Measurements from ENCODE around the gene IRX1.

Gene IRX1

GRCh38 chr5:3604501-3604900, 8.9 kb downstream of the IRX1 start:
- ChIA-PET CTCF (interaction anchor here (1.4 to 2.5 kb wide), 3 partner anchors 8 to 11 kb away, joined by 3 to 13 read pairs (median 12); partner anchors contain the start of gene IRX1), POLR2A (no interaction called here)
- H3K4me3 ChIP-seq (ENCODE audit: low read depth, low read length) = no peak overlapping the region
- TF ChIP-seq CTCF (IDR thresholded peaks at IDR 0.05; ENCODE audit: insufficient read depth, low read length, missing control alignments) = no peak
- no peak for DNase-seq (ENCODE audit: low read depth, low spot score)

GRCh38 chr5:3605298-3606010, 9.8 kb downstream of the IRX1 start:
- DNase-seq (ENCODE audit: low read depth, low spot score) = no peak
- ChIA-PET POLR2A (no interaction called here), CTCF (no interaction called here)
- TF ChIP-seq CTCF (IDR thresholded peaks at IDR 0.05; ENCODE audit: insufficient read depth, low read length, missing control alignments) = no peak
- H3K4me3 ChIP-seq (ENCODE audit: low read depth, low read length) = no peak overlapping the region

GRCh38 chr5:3606121-3606831, 10.6 kb downstream of the IRX1 start:
- ChIA-PET POLR2A (no interaction called here), CTCF (interaction anchor here (0.5 kb wide), 1 partner anchor 1649 kb away, joined by 3 read pairs; no protein-coding TSS in a partner anchor)
- DNase-seq (ENCODE audit: low read depth, low spot score) = no peak
- H3K4me3 ChIP-seq (ENCODE audit: low read depth, low read length) = no peak overlapping the region
- TF ChIP-seq CTCF (IDR thresholded peaks at IDR 0.05; ENCODE audit: insufficient read depth, low read length, missing control alignments) = no peak

GRCh38 chr5:3607541-3608181, 12.0 kb downstream of the IRX1 start:
- ChIA-PET CTCF (interaction anchor here (0.7 to 1.0 kb wide), 2 partner anchors 9 to 13 kb away, joined by 3 read pairs; no protein-coding TSS in a partner anchor), POLR2A (no interaction called here)
- no peak for DNase-seq (ENCODE audit: low read depth, low spot score)
- TF ChIP-seq CTCF (IDR thresholded peaks at IDR 0.05; ENCODE audit: insufficient read depth, low read length, missing control alignments) = no peak
- no peak overlapping the region for H3K4me3 ChIP-seq (ENCODE audit: low read depth, low read length)

- TF ChIP-seq CTCF (IDR thresholded peaks at IDR 0.05; ENCODE audit: insufficient read depth, low read length, missing control alignments) = no peak
- ChIA-PET POLR2A (no interaction called here), CTCF (interaction anchor here (1.0 kb wide), 2 partner anchors 10 to 23 kb away, joined by 3 read pairs; no protein-coding TSS in a partner anchor)
- no peak overlapping the region for H3K4me3 ChIP-seq (ENCODE audit: low read depth, low read length)
- no peak for DNase-seq (ENCODE audit: low read depth, low spot score)
These were observed 13.6 kb downstream of the IRX1 start for GRCh38 chr5:3609120-3609681.
